Nephron progenitor cell (in vitro differentiated cells): ENCODE measurements around the gene MYLK4.

ENCODE experiments used
- DNase-seq: peaks from one replicate; pipeline ENCODE4 v3.0.0; 2021
- H3K27ac Mint-ChIP-seq: 2 replicates; pipeline ENCODE4 v1.8.0; 2021; ENCODE audit warnings: mild to moderate bottlenecking, moderate library complexity, mixed read lengths
- H3K27me3 Mint-ChIP-seq: 2 replicates; pipeline ENCODE4 v1.8.0; 2021; ENCODE audit warnings: mild to moderate bottlenecking, low read depth, mixed read lengths; ENCODE audit not compliant: poor library complexity
- H3K36me3 Mint-ChIP-seq: 2 replicates; pipeline ENCODE4 v1.8.0; 2021; ENCODE audit warnings: low read depth, mixed read lengths
- H3K4me1 Mint-ChIP-seq: 2 replicates; pipeline ENCODE4 v1.8.0; 2021; ENCODE audit warnings: mixed read lengths
- H3K4me3 Mint-ChIP-seq: 2 replicates; pipeline ENCODE4 v1.8.0; 2021; ENCODE audit warnings: mild to moderate bottlenecking, moderate library complexity, mixed read lengths
- H3K9me3 Mint-ChIP-seq: 2 replicates; pipeline ENCODE4 v1.8.0; 2021; ENCODE audit warnings: mild to moderate bottlenecking, moderate library complexity, mixed read lengths
- TF ChIP-seq, protein P1 (sequence below): fragments of 200-600 bp; sonication (generic); IDR thresholded peaks from 2 replicates; pipeline ENCODE4 v1.5.0; 2021; ENCODE audit warnings: antibody characterized with exemption

Gene MYLK4

DNA sequence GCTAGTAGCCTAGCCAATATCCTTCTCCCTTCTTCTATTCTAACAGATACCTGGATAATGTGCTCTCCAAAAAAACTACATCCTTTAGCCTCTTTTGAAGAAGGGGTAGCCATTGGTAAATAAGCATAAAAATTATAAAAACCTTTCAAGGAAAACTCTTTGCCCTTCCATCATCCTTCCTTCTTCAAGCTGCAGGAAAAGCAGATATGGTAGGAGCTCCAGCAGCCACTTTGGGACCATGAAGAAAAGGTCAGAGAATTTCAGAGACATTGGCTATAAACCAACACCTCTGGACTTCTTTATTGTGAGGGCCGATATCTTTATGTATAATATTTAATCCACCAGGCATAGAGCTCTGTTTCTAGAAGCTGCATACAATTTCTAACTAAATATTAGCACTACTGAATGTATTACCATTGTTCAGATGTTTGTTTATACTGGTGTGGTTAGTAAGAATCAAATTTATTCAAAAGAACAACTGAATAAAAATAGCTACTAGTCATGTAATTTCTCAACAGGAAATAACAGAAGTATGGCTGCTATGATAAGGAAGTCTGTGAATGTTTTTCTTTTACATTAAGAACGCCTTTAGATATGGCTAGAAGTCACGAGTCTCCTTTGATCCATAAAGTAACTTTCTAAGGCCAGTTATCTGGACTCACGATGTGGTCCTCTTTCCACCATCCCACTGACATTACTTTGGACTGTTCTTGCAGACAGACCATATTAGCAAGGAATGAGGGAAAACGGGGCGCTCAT lies 32.2 kb downstream of the MYLK4 start:
- Mint-ChIP-seq H3K9me3 (peaks cover 47% of the 10 kb centered on the region), H3K4me3 (no peak overlapping the region), H3K36me3 (peaks cover 20% of the 10 kb centered on the region), H3K27me3 (peaks cover 4% of the 10 kb centered on the region), H3K4me1 (no peaks in the 10 kb centered on the region), H3K27ac (no peak overlapping the region)
- DNase-seq, result no peak
- TF ChIP-seq, protein P1, sequence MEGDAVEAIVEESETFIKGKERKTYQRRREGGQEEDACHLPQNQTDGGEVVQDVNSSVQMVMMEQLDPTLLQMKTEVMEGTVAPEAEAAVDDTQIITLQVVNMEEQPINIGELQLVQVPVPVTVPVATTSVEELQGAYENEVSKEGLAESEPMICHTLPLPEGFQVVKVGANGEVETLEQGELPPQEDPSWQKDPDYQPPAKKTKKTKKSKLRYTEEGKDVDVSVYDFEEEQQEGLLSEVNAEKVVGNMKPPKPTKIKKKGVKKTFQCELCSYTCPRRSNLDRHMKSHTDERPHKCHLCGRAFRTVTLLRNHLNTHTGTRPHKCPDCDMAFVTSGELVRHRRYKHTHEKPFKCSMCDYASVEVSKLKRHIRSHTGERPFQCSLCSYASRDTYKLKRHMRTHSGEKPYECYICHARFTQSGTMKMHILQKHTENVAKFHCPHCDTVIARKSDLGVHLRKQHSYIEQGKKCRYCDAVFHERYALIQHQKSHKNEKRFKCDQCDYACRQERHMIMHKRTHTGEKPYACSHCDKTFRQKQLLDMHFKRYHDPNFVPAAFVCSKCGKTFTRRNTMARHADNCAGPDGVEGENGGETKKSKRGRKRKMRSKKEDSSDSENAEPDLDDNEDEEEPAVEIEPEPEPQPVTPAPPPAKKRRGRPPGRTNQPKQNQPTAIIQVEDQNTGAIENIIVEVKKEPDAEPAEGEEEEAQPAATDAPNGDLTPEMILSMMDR, result no peak

DNA sequence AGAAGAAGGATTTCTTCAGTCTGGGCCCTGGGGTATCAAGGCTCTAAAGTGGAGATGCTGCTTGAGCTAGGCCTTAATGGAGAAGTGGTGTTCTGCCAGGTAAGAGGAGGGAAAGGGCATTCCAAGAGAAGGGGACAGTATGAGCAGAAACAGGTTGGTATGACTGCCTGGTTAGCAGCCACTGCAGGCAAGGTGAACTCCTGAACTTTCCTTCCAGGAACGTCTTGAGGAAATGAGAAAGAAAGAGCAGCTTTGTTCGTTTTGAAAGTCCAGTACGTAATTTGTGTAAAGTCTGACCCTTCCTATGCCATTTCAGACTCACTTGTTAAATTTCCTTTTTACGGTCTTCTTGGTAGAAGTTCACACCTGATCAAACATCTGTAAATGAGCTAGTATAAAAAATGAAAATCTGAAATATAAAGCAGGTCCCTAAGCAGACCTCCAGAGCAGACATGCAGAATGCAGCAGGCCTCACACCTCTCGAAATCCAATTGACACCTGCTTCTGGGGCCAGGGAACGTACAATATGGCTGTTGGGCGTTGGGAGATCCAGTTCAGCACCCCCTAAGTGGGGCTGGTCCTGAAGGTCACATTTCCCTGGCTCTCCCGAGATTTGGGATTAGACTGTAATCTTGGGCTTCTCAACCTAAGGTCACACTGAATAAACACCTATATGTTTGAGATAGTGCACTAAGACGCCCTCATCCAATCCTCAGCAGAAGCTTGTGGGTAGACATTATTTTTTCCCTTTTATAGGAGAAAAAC lies 33.6 kb downstream of the MYLK4 start:
- H3K4me3 Mint-ChIP-seq, result no peak overlapping the region
- H3K27ac Mint-ChIP-seq, result no peak overlapping the region
- no peaks in the 10 kb centered on the region for H3K4me1 Mint-ChIP-seq
- H3K9me3 Mint-ChIP-seq, result peaks cover 42% of the 10 kb centered on the region
- H3K27me3 Mint-ChIP-seq, result peaks cover 4% of the 10 kb centered on the region
- TF ChIP-seq, protein P1, result no peak
- peaks cover 15% of the 10 kb centered on the region for H3K36me3 Mint-ChIP-seq
- DNase-seq, result no peak

DNA sequence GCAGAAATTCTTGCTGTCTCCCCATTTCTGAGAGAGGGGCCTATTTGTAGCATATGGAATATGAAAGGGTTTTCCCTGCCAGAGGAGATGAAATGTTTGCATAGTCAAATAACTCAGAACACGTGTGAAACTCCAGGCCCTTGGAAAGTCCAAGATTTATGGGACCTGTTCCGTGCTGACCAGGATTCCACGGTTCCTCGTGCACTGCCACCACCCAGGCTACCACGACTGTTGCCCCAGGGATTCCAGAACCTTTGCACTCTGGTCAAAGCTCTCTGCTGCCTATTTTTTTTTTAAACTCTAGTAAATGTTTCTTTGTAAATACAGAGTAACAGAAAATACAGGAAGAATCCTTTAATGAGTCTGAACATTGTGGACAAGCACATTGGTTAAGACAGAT lies 35.0 kb downstream of the MYLK4 start:
- no peak for DNase-seq
- Mint-ChIP-seq H3K27ac (no peak overlapping the region), H3K9me3 (peaks cover 45% of the 10 kb centered on the region), H3K36me3 (peaks cover 4% of the 10 kb centered on the region), H3K4me1 (no peaks in the 10 kb centered on the region), H3K27me3 (peaks cover 4% of the 10 kb centered on the region), H3K4me3 (no peak overlapping the region)
- TF ChIP-seq, protein P1, result no peak

DNA sequence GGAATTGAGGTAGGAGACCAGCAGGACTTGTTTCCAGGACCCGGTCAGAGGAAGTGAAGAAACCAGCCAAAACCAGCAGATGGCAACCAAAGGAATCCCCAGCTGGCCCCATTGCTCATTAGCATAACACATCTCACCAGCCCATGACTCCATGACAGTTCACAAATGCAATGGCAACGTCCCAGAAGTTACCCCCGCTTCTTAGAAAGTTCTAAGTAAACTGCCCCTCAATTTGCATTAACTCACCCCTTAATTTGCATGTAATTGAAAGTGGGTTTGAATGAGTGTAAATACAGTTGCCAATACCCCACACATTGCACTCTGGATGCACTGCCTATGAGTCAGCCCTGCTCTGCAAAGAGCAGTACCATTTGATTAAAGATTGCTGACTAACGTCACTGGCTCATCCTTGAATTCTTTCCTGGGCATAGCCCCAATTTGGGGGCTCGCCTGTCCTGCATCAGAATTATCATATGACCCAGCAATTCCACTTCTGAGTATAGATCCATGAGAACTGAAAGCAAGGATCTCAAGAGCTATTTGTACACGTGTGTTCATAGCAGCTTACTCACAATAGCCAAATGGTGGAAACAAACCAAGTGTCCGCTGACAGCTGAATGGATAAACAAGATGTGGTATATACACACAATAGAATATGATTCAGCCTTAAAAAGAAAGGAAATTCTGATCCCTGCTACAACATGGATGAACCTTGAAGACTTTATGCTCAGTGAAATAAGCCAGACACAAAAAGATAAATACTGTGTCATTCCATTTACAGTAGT lies 36.4 kb downstream of the MYLK4 start:
- Mint-ChIP-seq H3K36me3 (peaks cover 9% of the 10 kb centered on the region), H3K27ac (no peak overlapping the region), H3K4me3 (no peak overlapping the region), H3K4me1 (no peaks in the 10 kb centered on the region), H3K27me3 (peaks cover 4% of the 10 kb centered on the region), H3K9me3 (peaks cover 54% of the 10 kb centered on the region)
- DNase-seq, result no peak
- TF ChIP-seq, protein P1, result no peak

DNA sequence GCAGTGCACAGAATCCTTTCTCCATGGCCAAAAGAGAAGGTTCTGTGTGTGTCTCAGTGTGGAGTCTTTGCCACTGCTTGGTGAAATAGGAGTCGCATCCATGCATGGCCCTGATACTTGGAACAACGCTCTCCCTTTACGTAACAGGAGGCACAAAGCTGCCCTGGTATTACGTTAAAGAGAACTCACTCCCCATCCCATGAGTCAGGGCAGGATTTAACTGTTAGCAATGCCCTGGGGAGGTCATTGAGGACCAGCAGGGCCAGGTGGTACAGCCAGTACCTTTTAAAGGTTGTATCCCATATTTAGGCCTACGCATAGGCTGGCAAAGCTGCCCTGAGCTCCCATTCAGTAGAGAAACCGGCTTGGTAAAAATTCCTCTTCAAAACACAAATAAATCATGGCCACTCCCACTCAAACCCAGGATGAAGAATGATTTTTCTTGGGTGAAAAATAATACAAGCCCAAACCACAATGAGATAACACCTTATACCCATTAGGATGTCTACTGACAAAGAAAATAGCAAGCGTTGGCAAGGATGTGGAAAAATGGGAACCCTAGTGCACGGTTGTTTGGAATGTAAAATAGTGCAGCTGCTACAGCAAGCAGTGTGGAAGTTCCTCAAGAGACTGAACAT lies 37.1 kb downstream of the MYLK4 start:
- Mint-ChIP-seq H3K4me1 (no peaks in the 10 kb centered on the region), H3K27ac (no peak overlapping the region), H3K4me3 (no peak overlapping the region), H3K36me3 (peaks cover 9% of the 10 kb centered on the region), H3K9me3 (peaks cover 50% of the 10 kb centered on the region), H3K27me3 (peaks cover 4% of the 10 kb centered on the region)
- no peak for DNase-seq
- TF ChIP-seq, protein P1, result no peak
